CD4-positive, alpha-beta T cell (primary cell): ENCODE measurements around the gene HMGCLL1. TPM values are rescaled to one million over a fixed set of nuclear protein-coding genes. Genes with fewer than 3 reads are reported as not detected.

ENCODE experiments used
- ATAC-seq: fragments of 200-7000 bp; cut with Tn5 transposase; one replicate; pipeline ENCODE4 v1.10.0; 2022; ENCODE audit warnings: mild to moderate bottlenecking; ENCODE audit not compliant: poor library complexity
- CTCF ChIA-PET: fragments of 350-600 bp; sonication (Branson Sonifier 250); formaldehyde crosslinking; loops from one replicate; lab custom pipeline; 2021; ENCODE audit warnings: antibody characterized with exemption, inconsistent platforms; lab: Charles Lee
- POLR2A ChIA-PET: fragments of 350-600 bp; sonication (Branson Sonifier 250); formaldehyde crosslinking; loops from one replicate; lab custom pipeline; 2021; ENCODE audit warnings: antibody characterized with exemption, inconsistent platforms; lab: Charles Lee
- DNase-seq, 14 experiments: peaks; one replicate each; pipeline ENCODE4 v3.0.0-alpha.2; 2013 to 2020; ENCODE audit warnings: mixed read lengths in 2 of 14
- H3K27ac ChIP-seq, 2 donors: one replicate each; pipeline versions ENCODE4 v1.5.1 to v1.7.0; 2013; ENCODE audit warnings: low read length in 2 of 2, low read depth in 1 of 2, mild to moderate bottlenecking in 1 of 2
- H3K27me3 ChIP-seq, 2 experiments: 1 replicate in 1 of 2; 2 replicates in 1 of 2; pipeline versions ENCODE4 v1.6.1 to v1.7.0; 2013; ENCODE audit warnings: low read length in 2 of 2, control low read depth in 1 of 2, mild to moderate bottlenecking in 1 of 2, moderate library complexity in 1 of 2; ENCODE audit not compliant: insufficient read depth in 2 of 2, control insufficient read depth in 1 of 2
- H3K36me3 ChIP-seq: one replicate; pipeline ENCODE4 v1.6.1; 2013; ENCODE audit warnings: low read length, control low read depth; ENCODE audit not compliant: insufficient read depth
- H3K4me1 ChIP-seq: one replicate; pipeline ENCODE4 v1.6.1; 2013; ENCODE audit warnings: low read length, control low read depth; ENCODE audit not compliant: insufficient read depth
- H3K4me3 ChIP-seq: one replicate; pipeline ENCODE4 v1.5.1; 2013; ENCODE audit warnings: mild to moderate bottlenecking, low read length, moderate library complexity
- H3K9me3 ChIP-seq, 2 experiments: 1 replicate in 1 of 2; 2 replicates in 1 of 2; pipeline versions ENCODE4 v1.6.1 to v1.7.0; 2013; ENCODE audit warnings: low read length in 2 of 2, mild to moderate bottlenecking in 2 of 2, control low read depth in 1 of 2, moderate library complexity in 1 of 2; ENCODE audit not compliant: control insufficient read depth in 1 of 2, insufficient read depth in 1 of 2
- H3K27ac Mint-ChIP-seq: one replicate; pipeline ENCODE4 v1.8.0; 2020; ENCODE audit warnings: mixed read lengths
- H3K27me3 Mint-ChIP-seq: one replicate; pipeline ENCODE4 v1.8.0; 2021; ENCODE audit warnings: mixed read lengths
- H3K36me3 Mint-ChIP-seq: one replicate; pipeline ENCODE4 v1.8.0; 2021; ENCODE audit warnings: low read depth, mixed read lengths
- H3K4me1 Mint-ChIP-seq: one replicate; pipeline ENCODE4 v1.8.0; 2021; ENCODE audit warnings: low read depth, mixed read lengths
- H3K4me3 Mint-ChIP-seq: one replicate; pipeline ENCODE4 v1.8.0; 2020; ENCODE audit warnings: mild to moderate bottlenecking, mixed read lengths
- H3K9me3 Mint-ChIP-seq: one replicate; pipeline ENCODE4 v1.8.0; 2020; ENCODE audit warnings: mixed read lengths
- intact Hi-C, 2 experiments: fragments of 100-400 bp; cut with DNase I in 1 of 2; cut with micrococcal nuclease in 1 of 2; formaldehyde crosslinking; loops; one replicate each; pipeline versions ENCODE4 v1.15.1 to v1.9.0; 2023 to 2025; cut with DNase I, micrococcal nuclease
- total RNA-seq, 174 experiments: library from RNA in 2 of 174; stranded (reverse) in 2 of 174; gene quantifications; one replicate each; pipeline ENCODE4 v1.2.3 and lab custom pipeline; 2021 to 2026
- TF ChIP-seq, protein P1 (sequence below): fragments of 200-600 bp; IDR thresholded peaks from one replicate; pipeline ENCODE4 v1.8.0; 2022; ENCODE audit warnings: antibody characterized with exemption, mild to moderate bottlenecking

HMGCLL1 gene
- total RNA-seq, 2 experiments from 2014 or later: not detected

DNA sequence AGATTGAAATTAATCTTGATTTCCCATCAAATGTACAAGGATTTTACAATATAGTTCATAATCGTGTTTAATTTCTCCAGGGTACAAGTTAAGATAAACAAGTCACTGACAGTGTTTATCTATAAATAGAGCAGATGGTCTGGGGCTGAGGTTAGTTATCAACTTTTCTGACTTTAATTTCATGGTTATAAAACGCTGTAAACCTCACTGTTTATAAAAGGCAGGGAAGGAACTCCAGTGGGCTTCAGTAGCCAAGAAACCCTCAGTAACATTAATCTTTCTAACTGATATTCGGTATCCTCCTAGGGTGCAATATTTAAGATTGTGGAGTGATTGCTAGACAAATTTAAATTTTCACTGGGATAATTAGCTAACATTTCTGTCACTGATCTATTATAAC, 183.1 kb downstream of the HMGCLL1 start:
- no peak overlapping the region for H3K4me3 ChIP-seq
- DNase-seq (no peak), ATAC-seq (no peak)
- Mint-ChIP-seq H3K4me1 (no peaks in the 10 kb centered on the region), H3K9me3 (peaks cover 7% of the 10 kb centered on the region), H3K4me3 (no peak overlapping the region), H3K36me3 (no peaks in the 10 kb centered on the region), H3K27me3 (no peaks in the 10 kb centered on the region), H3K27ac (no peak overlapping the region)
- ChIA-PET CTCF (no interaction called here), POLR2A (no interaction called here)
- no peak overlapping the region for H3K27ac ChIP-seq
- H3K4me1 ChIP-seq: no peaks in the 10 kb centered on the region
- H3K36me3 ChIP-seq: no peaks in the 10 kb centered on the region
- H3K9me3 ChIP-seq: peaks cover 0 to 5% of the 10 kb centered on the region in 2 experiments
- intact Hi-C loops: no loop called here
- H3K27me3 ChIP-seq: no peaks in the 10 kb centered on the region
- TF ChIP-seq, protein P1, sequence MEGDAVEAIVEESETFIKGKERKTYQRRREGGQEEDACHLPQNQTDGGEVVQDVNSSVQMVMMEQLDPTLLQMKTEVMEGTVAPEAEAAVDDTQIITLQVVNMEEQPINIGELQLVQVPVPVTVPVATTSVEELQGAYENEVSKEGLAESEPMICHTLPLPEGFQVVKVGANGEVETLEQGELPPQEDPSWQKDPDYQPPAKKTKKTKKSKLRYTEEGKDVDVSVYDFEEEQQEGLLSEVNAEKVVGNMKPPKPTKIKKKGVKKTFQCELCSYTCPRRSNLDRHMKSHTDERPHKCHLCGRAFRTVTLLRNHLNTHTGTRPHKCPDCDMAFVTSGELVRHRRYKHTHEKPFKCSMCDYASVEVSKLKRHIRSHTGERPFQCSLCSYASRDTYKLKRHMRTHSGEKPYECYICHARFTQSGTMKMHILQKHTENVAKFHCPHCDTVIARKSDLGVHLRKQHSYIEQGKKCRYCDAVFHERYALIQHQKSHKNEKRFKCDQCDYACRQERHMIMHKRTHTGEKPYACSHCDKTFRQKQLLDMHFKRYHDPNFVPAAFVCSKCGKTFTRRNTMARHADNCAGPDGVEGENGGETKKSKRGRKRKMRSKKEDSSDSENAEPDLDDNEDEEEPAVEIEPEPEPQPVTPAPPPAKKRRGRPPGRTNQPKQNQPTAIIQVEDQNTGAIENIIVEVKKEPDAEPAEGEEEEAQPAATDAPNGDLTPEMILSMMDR: no peak

GRCh38 chr6:55388211-55388610, 190.8 kb downstream of the HMGCLL1 start:
- H3K9me3 ChIP-seq: peaks cover 0 to 4% of the 10 kb centered on the region in 2 experiments
- no peaks in the 10 kb centered on the region for H3K27me3 ChIP-seq
- no peaks in the 10 kb centered on the region for H3K36me3 ChIP-seq
- H3K4me1 Mint-ChIP-seq: no peaks in the 10 kb centered on the region
- no peak overlapping the region for H3K4me3 Mint-ChIP-seq
- no peak overlapping the region for H3K4me3 ChIP-seq
- H3K36me3 Mint-ChIP-seq: no peaks in the 10 kb centered on the region
- peaks cover 3% of the 10 kb centered on the region for H3K9me3 Mint-ChIP-seq
- ATAC-seq (no peak), DNase-seq (no peak)
- intact Hi-C loops: no loop called here
- TF ChIP-seq, protein P1: no peak
- CTCF ChIA-PET: no interaction called here
- H3K27ac Mint-ChIP-seq: no peak overlapping the region
- H3K27me3 Mint-ChIP-seq: no peaks in the 10 kb centered on the region
- H3K27ac ChIP-seq: no peak overlapping the region
- POLR2A ChIA-PET: no interaction called here
- H3K4me1 ChIP-seq: no peaks in the 10 kb centered on the region
